ENCODE data around the gene JAZF1.

The JAZF1 gene

DNA sequence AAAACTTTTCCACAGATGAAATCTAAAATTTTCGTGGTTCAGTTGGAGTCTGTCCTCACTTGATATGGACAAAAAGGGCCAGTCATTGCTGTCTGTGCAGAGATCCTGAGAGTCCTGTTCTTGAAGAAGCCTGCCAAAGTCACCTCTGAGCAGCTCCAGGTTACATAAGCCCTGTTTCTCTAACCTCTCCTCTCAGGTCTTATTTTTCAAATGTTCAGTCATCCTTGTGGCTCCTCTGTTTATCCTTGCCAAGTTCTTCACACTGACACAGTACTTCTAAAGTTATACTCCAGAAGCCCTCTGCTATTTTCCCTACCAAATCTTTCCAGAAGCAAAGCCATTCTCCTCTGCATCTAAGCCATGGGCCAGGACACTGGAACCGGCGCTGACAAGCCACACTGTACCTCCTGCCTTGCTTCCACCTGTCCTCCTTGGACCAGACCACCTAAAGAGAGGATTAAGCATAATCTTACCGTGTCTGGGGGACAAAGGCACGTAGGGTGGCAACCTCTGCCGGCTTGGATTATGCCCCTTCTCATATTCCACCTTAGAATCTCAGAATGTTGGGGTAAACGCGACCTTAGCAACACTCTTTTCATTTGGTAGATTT lies 161.6 kb downstream of the JAZF1 start:
- no peaks in the 10 kb centered on the region for H3F3A ChIP-seq (ENCODE audit: insufficient read depth, low read length)
- H3K27ac ChIP-seq (ENCODE audit: low read length) = no peak overlapping the region
- H3K9me2 ChIP-seq (replicated peaks; ENCODE audit: insufficient read depth, low read length) = no peaks in the 10 kb centered on the region
- no peak overlapping the region for H2AFZ ChIP-seq (ENCODE audit: low read length)
- H3K79me2 ChIP-seq (ENCODE audit: low read length) = no peaks in the 10 kb centered on the region
- H3K27me3 ChIP-seq (replicated peaks; ENCODE audit: insufficient read depth, low read length) = no peaks in the 10 kb centered on the region
- H4K20me1 ChIP-seq (ENCODE audit: insufficient read depth, low read length) = no peaks in the 10 kb centered on the region
- H3K4me3 ChIP-seq (ENCODE audit: low read length) = no peak overlapping the region
- no peak overlapping the region for H3K9ac ChIP-seq (ENCODE audit: low read length)
- H3K9me3 ChIP-seq (replicated peaks; ENCODE audit: insufficient read depth, low read length) = no peaks in the 10 kb centered on the region
- no peaks in the 10 kb centered on the region for H3K36me3 ChIP-seq (replicated peaks; ENCODE audit: insufficient read depth, low read length)
- H3K4me1 ChIP-seq (ENCODE audit: low read length) = no peaks in the 10 kb centered on the region
- TF ChIP-seq EZH2phosphoT487 (IDR thresholded peaks at IDR 0.05; ENCODE audit: low read length) (no peak), EZH2 (optimal IDR thresholded peaks at IDR 0.05; ENCODE audit: low read depth, low read length) (no peak)
- TF ChIP-seq, protein P1, sequence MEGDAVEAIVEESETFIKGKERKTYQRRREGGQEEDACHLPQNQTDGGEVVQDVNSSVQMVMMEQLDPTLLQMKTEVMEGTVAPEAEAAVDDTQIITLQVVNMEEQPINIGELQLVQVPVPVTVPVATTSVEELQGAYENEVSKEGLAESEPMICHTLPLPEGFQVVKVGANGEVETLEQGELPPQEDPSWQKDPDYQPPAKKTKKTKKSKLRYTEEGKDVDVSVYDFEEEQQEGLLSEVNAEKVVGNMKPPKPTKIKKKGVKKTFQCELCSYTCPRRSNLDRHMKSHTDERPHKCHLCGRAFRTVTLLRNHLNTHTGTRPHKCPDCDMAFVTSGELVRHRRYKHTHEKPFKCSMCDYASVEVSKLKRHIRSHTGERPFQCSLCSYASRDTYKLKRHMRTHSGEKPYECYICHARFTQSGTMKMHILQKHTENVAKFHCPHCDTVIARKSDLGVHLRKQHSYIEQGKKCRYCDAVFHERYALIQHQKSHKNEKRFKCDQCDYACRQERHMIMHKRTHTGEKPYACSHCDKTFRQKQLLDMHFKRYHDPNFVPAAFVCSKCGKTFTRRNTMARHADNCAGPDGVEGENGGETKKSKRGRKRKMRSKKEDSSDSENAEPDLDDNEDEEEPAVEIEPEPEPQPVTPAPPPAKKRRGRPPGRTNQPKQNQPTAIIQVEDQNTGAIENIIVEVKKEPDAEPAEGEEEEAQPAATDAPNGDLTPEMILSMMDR (IDR thresholded peaks at IDR 0.05; ENCODE audit: low read length) = no peak
- DNase-seq = no peak
- H3K4me2 ChIP-seq (ENCODE audit: low read depth, low read length) = no peak overlapping the region

DNA sequence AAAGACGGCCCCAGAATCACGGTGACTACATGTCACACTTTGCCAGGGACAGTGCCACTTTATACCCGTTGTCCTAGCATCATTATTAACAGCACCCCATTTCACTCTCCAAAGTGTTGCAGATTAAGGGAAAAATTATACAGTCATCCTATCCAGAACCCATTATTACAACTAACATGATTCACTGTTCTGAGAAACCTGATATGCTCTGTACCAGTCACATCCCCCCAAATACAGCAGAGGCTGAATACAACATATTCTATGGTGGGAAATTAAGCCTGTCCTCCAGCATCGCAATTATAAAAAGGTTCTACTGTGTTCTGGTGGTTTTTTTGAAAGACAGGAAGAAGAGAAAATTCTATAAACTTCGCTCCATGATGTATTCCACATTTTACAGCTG lies 162.1 kb downstream of the JAZF1 start:
- H2AFZ ChIP-seq (ENCODE audit: low read length) = no peak overlapping the region
- no peaks in the 10 kb centered on the region for H3K9me3 ChIP-seq (replicated peaks; ENCODE audit: insufficient read depth, low read length)
- no peaks in the 10 kb centered on the region for H4K20me1 ChIP-seq (ENCODE audit: insufficient read depth, low read length)
- no peak overlapping the region for H3K4me2 ChIP-seq (ENCODE audit: low read depth, low read length)
- H3K4me1 ChIP-seq (ENCODE audit: low read length) = no peaks in the 10 kb centered on the region
- no peak overlapping the region for H3K9ac ChIP-seq (ENCODE audit: low read length)
- TF ChIP-seq, protein P1 (IDR thresholded peaks at IDR 0.05; ENCODE audit: low read length) = no peak
- no peak for TF ChIP-seq EZH2 (optimal IDR thresholded peaks at IDR 0.05; ENCODE audit: low read depth, low read length)
- no peaks in the 10 kb centered on the region for H3F3A ChIP-seq (ENCODE audit: insufficient read depth, low read length)
- H3K79me2 ChIP-seq (ENCODE audit: low read length) = no peaks in the 10 kb centered on the region
- H3K27ac ChIP-seq (ENCODE audit: low read length) = no peak overlapping the region
- no peak overlapping the region for H3K4me3 ChIP-seq (ENCODE audit: low read length)
- no peaks in the 10 kb centered on the region for H3K36me3 ChIP-seq (replicated peaks; ENCODE audit: insufficient read depth, low read length)
- H3K9me2 ChIP-seq (replicated peaks; ENCODE audit: insufficient read depth, low read length) = no peaks in the 10 kb centered on the region
- H3K27me3 ChIP-seq (replicated peaks; ENCODE audit: insufficient read depth, low read length) = no peaks in the 10 kb centered on the region
- DNase-seq = no peak

DNA sequence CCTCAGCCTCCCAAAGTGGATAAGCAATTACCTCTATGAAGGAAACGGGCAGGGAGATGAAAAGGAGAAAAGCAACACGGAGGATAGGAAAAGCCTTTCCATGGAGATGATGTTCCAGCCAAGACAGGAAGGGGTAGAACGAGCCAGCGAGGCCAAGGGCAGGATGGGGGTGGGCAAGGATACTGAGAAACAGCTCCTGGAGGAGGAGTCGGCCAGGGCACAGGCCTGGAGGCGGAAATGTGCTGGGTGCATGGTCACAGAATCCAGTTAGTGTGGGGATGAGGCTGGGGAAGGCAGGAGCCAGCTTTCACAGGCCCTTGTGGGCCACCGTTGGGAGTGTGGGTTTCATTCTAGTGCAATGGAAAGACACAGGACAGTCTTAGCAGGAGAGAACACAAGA lies 162.6 kb downstream of the JAZF1 start:
- Histone ChIP-seq H2AFZ (ENCODE audit: low read length) (no peak overlapping the region), H3K36me3 (replicated peaks; ENCODE audit: insufficient read depth, low read length) (no peaks in the 10 kb centered on the region), H3K4me3 (ENCODE audit: low read length) (no peak overlapping the region), H3F3A (ENCODE audit: insufficient read depth, low read length) (no peaks in the 10 kb centered on the region), H3K27me3 (replicated peaks; ENCODE audit: insufficient read depth, low read length) (no peaks in the 10 kb centered on the region), H4K20me1 (ENCODE audit: insufficient read depth, low read length) (no peaks in the 10 kb centered on the region), H3K9me3 (replicated peaks; ENCODE audit: insufficient read depth, low read length) (no peaks in the 10 kb centered on the region), H3K4me1 (ENCODE audit: low read length) (no peaks in the 10 kb centered on the region), H3K27ac (ENCODE audit: low read length) (no peak overlapping the region), H3K9me2 (replicated peaks; ENCODE audit: insufficient read depth, low read length) (no peaks in the 10 kb centered on the region), H3K4me2 (ENCODE audit: low read depth, low read length) (no peak overlapping the region), H3K79me2 (ENCODE audit: low read length) (no peaks in the 10 kb centered on the region), H3K9ac (ENCODE audit: low read length) (no peak overlapping the region)
- no peak for DNase-seq
- no peak for TF ChIP-seq EZH2phosphoT487 (IDR thresholded peaks at IDR 0.05; ENCODE audit: low read length)
- no peak for TF ChIP-seq EZH2 (optimal IDR thresholded peaks at IDR 0.05; ENCODE audit: low read depth, low read length)
- TF ChIP-seq, protein P1 (IDR thresholded peaks at IDR 0.05; ENCODE audit: low read length) = no peak

Measured in MM.1S (cell line).